Measurements from ENCODE around the gene ZCCHC17. TPM values are rescaled to one million over a fixed set of nuclear protein-coding genes. Genes with fewer than 3 reads are reported as not detected.
A peak's percentile ranks its signal among the peaks of the same experiment; 100 is the strongest.

Gene ZCCHC17
- total RNA-seq (2022) (21.4 and 24.1 TPM in 2 replicates), Bru-seq, nascent RNA (percentile 67 among the genes with signal in this experiment), BruChase-seq, experiment 1, labeled RNA remaining after a 2-hour chase (percentile 68 among the genes with signal in this experiment), BruChase-seq, experiment 2, labeled RNA remaining after a 6-hour chase (percentile 67 among the genes with signal in this experiment)
- long read RNA-seq, transcript ZCCHC17-201 (8 exons, 1,605 nt): major isoform, 52 of 93 reads
- long read RNA-seq, transcript ZCCHC17-202 (8 exons, 1,730 nt): minor isoform, 6 of 93 reads
- long read RNA-seq, transcript ZCCHC17-204 (9 exons, 1,705 nt): minor isoform, 10 of 93 reads
- long read RNA-seq, partial matches to known transcripts: 2 of 93 reads
- long read RNA-seq, other reads (novel, unspliced or antisense): 22 of 93 reads

GRCh38 chr1:31296486-31297276 lies at the start of gene ZCCHC17, which contains the start of gene SNRNP40:
Gene ZCCHC17 (plus strand): TSS chr1:31297032. CDS start chr1:31310099, 13,067 bp downstream.
Gene SNRNP40 (minus strand): TSS chr1:31296788. CDS start chr1:31296751, 37 bp downstream.
- H3K36me3 ChIP-seq (ENCODE audit: control insufficient read depth, insufficient read depth, low read length): no peaks in the 10 kb centered on the region
- ChIA-PET CTCF (interaction anchor here (0.6 to 1.1 kb wide), 5 partner anchors 21 to 125 kb away, joined by 3 to 5 read pairs (median 4); no protein-coding TSS in a partner anchor), POLR2A (interaction anchor here (0.6 to 1.1 kb wide), 7 partner anchors 34 to 170 kb away, joined by 3 to 11 read pairs (median 6); no protein-coding TSS in a partner anchor)
- Mint-ChIP-seq H3K27ac (ENCODE audit: unreplicated experiment) (no peak within 1 kb of the TSS), H3K36me3 (ENCODE audit: insufficient read depth, unreplicated experiment) (peaks cover 29% of the 10 kb centered on the region), H3K27me3 (ENCODE audit: insufficient read depth, unreplicated experiment) (no peaks in the 10 kb centered on the region), H3K4me3 (ENCODE audit: unreplicated experiment) (no peak within 1 kb of the TSS), H3K4me1 (ENCODE audit: low read depth, unreplicated experiment) (peaks cover 9% of the 10 kb centered on the region), H3K9me3 (ENCODE audit: unreplicated experiment) (no peaks in the 10 kb centered on the region)
- no peaks in the 10 kb centered on the region for H3K4me1 ChIP-seq
- BruUV-seq (replicated peaks): no TSS peak
- intact Hi-C loops (cut with micrococcal nuclease; ENCODE audit: unreplicated experiment): loop anchor here (5.0 to 10.0 kb wide), 2 partner anchors 114 to 128 kb away; no protein-coding TSS in a partner anchor
- H3K27me3 ChIP-seq (replicated peaks; ENCODE audit: control insufficient read depth, insufficient read depth, low read length): no peaks in the 10 kb centered on the region
- H3K4me3 ChIP-seq (ENCODE audit: low read depth, low read length): peak within 1 kb of the TSS; percentile 74
- TF ChIP-seq CTCF (IDR thresholded peaks at IDR 0.05; ENCODE audit: insufficient read depth in 1 of 2, low read depth in 1 of 2, low read length in 1 of 2, severe bottlenecking in 1 of 2, unreplicated experiment in 1 of 2): no peak
- no peaks in the 10 kb centered on the region for H3K9me3 ChIP-seq
- DNase-seq: peak; percentile 92 to 96

- ChIA-PET CTCF (no interaction called here), POLR2A (no interaction called here)
- no peak overlapping the region for H3K4me3 Mint-ChIP-seq (ENCODE audit: unreplicated experiment)
- no peak overlapping the region for H3K4me3 ChIP-seq (ENCODE audit: low read depth, low read length)
- no peaks in the 10 kb centered on the region for H3K36me3 ChIP-seq (ENCODE audit: control insufficient read depth, insufficient read depth, low read length)
- H3K27ac Mint-ChIP-seq (ENCODE audit: unreplicated experiment): no peak overlapping the region
- H3K9me3 ChIP-seq: no peaks in the 10 kb centered on the region
- no peaks in the 10 kb centered on the region for H3K27me3 Mint-ChIP-seq (ENCODE audit: insufficient read depth, unreplicated experiment)
- intact Hi-C loops (cut with micrococcal nuclease; ENCODE audit: unreplicated experiment): no loop called here
- no peaks in the 10 kb centered on the region for H3K4me1 ChIP-seq
- no peaks in the 10 kb centered on the region for H3K36me3 Mint-ChIP-seq (ENCODE audit: insufficient read depth, unreplicated experiment)
- no peaks in the 10 kb centered on the region for H3K27me3 ChIP-seq (replicated peaks; ENCODE audit: control insufficient read depth, insufficient read depth, low read length)
- TF ChIP-seq CTCF (IDR thresholded peaks at IDR 0.05; ENCODE audit: insufficient read depth in 1 of 2, low read depth in 1 of 2, low read length in 1 of 2, severe bottlenecking in 1 of 2, unreplicated experiment in 1 of 2): no peak
- H3K9me3 Mint-ChIP-seq (ENCODE audit: unreplicated experiment): no peaks in the 10 kb centered on the region
- no TSS peak for BruUV-seq (replicated peaks)
- H3K4me1 Mint-ChIP-seq (ENCODE audit: low read depth, unreplicated experiment): no peaks in the 10 kb centered on the region
- no peak for DNase-seq
These were observed 48.6 kb upstream of the ZCCHC17 start for GRCh38 chr1:31248276-31248675.

- BruUV-seq (replicated peaks): no TSS peak
- no peaks in the 10 kb centered on the region for H3K36me3 ChIP-seq (ENCODE audit: control insufficient read depth, insufficient read depth, low read length)
- H3K4me3 ChIP-seq (ENCODE audit: low read depth, low read length): no peak overlapping the region
- H3K27me3 ChIP-seq (replicated peaks; ENCODE audit: control insufficient read depth, insufficient read depth, low read length): no peaks in the 10 kb centered on the region
- no peak for TF ChIP-seq CTCF (IDR thresholded peaks at IDR 0.05; ENCODE audit: insufficient read depth in 1 of 2, low read depth in 1 of 2, low read length in 1 of 2, severe bottlenecking in 1 of 2, unreplicated experiment in 1 of 2)
- Mint-ChIP-seq H3K9me3 (ENCODE audit: unreplicated experiment) (no peaks in the 10 kb centered on the region), H3K4me3 (ENCODE audit: unreplicated experiment) (no peak overlapping the region), H3K4me1 (ENCODE audit: low read depth, unreplicated experiment) (no peaks in the 10 kb centered on the region), H3K27ac (ENCODE audit: unreplicated experiment) (no peak overlapping the region), H3K27me3 (ENCODE audit: insufficient read depth, unreplicated experiment) (no peaks in the 10 kb centered on the region), H3K36me3 (ENCODE audit: insufficient read depth, unreplicated experiment) (no peaks in the 10 kb centered on the region)
- H3K9me3 ChIP-seq: no peaks in the 10 kb centered on the region
- POLR2A ChIA-PET: no interaction called here
- CTCF ChIA-PET: interaction anchor here (0.6 kb wide), 1 partner anchor 51 kb away, joined by 3 read pairs; no protein-coding TSS in a partner anchor
- no peaks in the 10 kb centered on the region for H3K4me1 ChIP-seq
- intact Hi-C loops (cut with micrococcal nuclease; ENCODE audit: unreplicated experiment): no loop called here
- DNase-seq: no peak
These were observed 47.0 kb upstream of the ZCCHC17 start for GRCh38 chr1:31249854-31250253.

Measured in Caco-2 (cell line).